Measurements from ENCODE around the gene GNGT1.

DNA sequence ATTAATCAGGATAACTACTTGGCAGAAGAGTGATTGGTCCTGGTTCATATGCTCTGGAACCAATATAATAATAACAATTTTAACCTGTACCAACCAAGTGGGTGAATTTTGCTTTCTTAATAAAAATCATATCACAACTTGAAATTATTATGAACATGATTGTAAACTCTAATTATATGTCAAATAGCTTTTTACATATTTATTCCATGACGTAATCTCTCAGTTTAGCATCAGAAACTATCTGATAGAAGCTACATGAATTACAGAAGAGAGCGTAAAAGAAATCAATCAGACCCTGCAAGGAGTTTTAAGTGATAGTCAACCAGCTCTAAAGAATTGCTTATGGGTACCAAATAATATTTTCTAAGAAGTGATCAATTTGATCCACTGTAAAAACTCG is 25.3 kb downstream of the GNGT1 start:
- TF ChIP-seq ZNF143 (CRISPR knock-in tag; IDR thresholded peaks at IDR 0.05) (no peak), NCOR1 (IDR thresholded peaks at IDR 0.05; ENCODE audit: borderline replicate concordance, low read length) (no peak), POLR2A (IDR thresholded peaks at IDR 0.05; ENCODE audit: insufficient read depth in 1 of 2, low read depth in 2 of 2, low read length in 2 of 2) (no peak), NR2C2 (CRISPR knock-in tag; IDR thresholded peaks at IDR 0.05; ENCODE audit: borderline replicate concordance) (no peak), EZH2 (conservative IDR thresholded peaks at IDR 0.05; ENCODE audit: low read depth, low read length) (no peak), TFAP4 (IDR thresholded peaks at IDR 0.05; ENCODE audit: borderline replicate concordance, low read depth) (no peak), EP300 (IDR thresholded peaks at IDR 0.05; ENCODE audit: low read depth in 2 of 2, low read length in 2 of 2) (no peak), EP300 (CRISPR knock-in tag; IDR thresholded peaks at IDR 0.05; ENCODE audit: borderline replicate concordance) (no peak)

Measured in HepG2 (cell line).